ENCODE results near the gene MINDY4. TPM values are rescaled to one million over a fixed set of nuclear protein-coding genes. Genes with fewer than 3 reads are reported as not detected.

Gene MINDY4
- total RNA-seq, 1 donor from 2014 or later = 2.2 TPM

DNA sequence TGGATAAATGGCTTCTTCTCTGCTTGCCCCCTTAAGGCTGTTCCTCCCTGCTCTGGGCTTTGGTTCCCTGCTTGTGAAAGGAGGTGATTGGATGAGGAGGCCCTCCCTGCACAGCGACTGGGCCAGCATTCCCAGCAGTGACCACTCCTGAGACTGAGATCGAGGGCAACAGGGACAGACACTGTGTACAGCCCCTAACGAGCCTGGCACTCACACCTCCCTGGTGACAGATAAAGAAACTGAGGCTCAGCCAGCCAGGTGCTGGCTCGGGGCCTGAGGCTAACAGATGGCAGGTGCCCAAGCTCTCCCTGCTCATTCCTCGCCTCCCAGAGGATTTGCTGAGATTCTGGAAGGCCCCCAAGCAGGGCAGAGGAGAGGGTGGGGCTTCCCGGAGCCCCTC, 128.4 kb downstream of the MINDY4 start:
- DNase-seq (ENCODE audit: low read depth, low spot score) = no peak

- DNase-seq (ENCODE audit: low read depth, low spot score) = no peak
Observed at GRCh38 chr7:30900053-30900452, 128.8 kb downstream of the MINDY4 start.

DNA sequence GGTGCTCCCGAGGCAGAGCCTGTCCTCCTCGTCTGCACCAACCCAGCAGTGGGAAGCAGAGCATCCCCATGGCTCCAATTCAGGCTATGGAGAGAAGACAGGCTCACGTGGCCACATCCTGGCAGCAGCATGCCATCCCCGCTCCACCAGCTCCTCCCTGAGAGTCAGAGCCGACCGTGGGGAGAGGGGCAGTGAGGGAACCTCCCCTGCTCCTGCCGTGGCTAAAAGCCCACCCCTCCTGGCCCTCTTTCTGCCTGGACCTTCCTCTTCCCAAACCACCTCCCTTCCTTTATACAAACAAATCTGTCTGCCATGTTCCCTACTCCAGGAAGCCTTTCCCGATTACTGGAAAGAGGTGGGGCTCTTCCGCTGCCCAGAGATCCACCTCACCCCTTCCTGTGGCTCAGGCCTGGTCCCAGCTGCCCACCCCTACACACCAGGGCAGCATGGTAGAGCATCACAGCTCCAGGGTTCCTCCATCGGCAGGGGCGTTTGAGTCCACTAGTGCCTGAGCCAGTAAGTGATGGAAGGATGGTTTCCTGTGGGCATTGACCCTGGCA, 129.7 kb downstream of the MINDY4 start:
- DNase-seq (ENCODE audit: low read depth, low spot score) = no peak

DNA sequence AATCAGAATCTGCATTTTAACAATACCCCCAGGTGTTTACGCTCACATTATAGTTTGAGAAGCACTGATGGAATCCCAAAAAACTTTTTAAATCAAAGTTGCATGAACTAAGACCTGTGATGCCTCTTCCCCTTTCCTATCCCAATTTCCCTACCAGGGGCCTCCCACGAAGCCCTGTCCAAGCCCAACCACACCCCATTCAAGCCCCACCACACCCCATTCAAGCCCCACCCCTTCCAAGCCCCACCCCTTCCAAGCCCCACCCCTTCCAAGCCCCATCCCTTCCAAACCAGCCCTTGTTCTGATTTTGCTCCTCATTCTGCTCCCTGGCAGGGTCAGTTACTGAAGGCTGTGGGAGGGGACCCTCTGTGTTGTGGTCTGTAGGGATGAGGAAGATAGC, 130.6 kb downstream of the MINDY4 start:
- no peak for DNase-seq (ENCODE audit: low read depth, low spot score)

DNA sequence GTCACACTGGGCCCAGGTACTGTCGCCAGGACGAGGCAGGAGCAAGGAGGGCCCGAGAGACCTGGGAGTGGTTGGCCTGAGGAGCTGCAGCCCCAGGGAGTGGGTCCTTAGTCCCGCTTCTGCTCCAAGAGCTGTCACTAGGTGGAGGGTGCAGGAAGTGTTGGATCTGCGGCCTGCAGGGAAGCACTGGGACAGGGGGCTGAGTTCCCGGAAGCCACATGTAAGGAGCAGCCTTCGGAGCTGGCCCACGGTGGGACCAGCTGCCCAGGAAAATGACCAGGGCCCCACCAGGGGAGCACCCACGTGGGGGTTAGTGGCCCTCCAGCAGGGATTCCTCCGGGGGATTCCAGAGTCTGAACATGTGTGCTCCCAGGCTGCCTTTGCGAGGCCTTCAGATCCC, 131.2 kb downstream of the MINDY4 start:
- no peak for DNase-seq (ENCODE audit: low read depth, low spot score)

DNA sequence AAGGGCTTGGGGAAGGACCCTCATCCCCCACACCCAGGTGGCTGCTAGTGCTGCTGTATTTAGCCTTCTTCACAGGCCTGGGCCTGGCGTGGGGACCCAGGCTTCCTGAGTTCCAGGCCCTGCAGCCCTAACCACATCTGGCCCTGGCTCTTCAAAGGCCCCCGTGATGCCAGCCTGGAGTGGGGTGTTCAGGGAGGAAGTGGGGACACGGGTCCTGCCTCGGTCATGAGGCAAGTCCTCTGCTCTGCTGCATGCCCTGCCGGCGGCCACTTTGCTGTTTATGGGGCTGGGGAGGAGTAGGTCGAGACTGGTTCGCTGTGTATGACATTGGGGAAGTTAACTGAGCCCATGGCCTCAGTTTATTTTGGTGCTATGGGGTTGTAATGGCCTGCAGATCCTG, 131.9 kb downstream of the MINDY4 start:
- no peak for DNase-seq (ENCODE audit: low read depth, low spot score)

- DNase-seq (ENCODE audit: low read depth, low spot score) = no peak
Observed at GRCh38 chr7:30904561-30904960, 133.3 kb downstream of the MINDY4 start.

DNA sequence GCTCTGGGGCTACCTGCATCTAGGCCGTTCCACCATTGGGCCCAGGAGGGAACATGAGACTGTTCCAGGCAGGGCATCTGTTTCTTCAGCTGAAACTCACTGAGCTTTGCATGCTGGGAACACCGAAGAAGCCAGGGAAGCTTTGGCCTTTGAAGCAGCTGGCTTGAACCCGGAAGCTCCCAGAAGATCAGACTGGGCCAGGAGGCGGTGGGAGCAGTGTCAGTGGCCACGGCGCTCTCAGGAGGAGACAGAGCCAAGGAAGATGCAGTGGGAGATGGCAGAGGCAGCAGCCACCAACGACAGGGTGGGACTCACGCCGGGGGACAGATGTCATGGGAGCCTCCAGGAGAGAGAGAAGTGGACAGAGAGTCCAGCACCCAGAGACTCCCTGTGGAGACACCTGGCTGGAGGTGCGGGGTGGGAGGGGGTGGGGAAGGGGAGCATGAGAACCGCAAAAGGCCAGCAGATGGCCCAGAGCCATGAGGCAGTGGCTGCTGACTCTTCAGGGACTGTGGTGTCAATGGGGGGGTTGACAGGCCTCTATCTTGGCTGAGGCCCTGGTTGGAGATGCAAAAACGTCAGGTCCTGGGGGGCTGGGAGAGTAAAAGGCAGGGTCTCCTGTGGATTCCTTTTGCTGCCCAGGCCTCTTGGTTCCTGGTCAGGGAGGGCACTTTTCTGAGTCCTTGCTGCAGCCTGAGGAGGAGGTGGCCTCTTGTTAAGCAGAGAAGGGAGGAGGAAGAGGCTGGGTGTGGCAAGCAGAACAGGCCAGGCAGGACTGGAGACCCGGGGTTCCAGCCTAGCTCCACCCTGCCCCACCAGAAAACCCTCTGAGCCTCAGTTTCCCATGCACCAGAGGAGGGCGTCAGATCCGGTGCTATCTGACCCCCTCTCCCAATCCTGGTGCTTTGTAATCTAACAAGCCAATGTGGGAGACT, 134.1 kb downstream of the MINDY4 start:
- DNase-seq (ENCODE audit: low read depth, low spot score) = no peak

GRCh38 chr7:30906014-30906413, 134.8 kb downstream of the MINDY4 start:
- DNase-seq (ENCODE audit: low read depth, low spot score) = no peak

- no peak for DNase-seq (ENCODE audit: low read depth, low spot score)
Observed at GRCh38 chr7:30906515-30907240, 135.5 kb downstream of the MINDY4 start.

DNA sequence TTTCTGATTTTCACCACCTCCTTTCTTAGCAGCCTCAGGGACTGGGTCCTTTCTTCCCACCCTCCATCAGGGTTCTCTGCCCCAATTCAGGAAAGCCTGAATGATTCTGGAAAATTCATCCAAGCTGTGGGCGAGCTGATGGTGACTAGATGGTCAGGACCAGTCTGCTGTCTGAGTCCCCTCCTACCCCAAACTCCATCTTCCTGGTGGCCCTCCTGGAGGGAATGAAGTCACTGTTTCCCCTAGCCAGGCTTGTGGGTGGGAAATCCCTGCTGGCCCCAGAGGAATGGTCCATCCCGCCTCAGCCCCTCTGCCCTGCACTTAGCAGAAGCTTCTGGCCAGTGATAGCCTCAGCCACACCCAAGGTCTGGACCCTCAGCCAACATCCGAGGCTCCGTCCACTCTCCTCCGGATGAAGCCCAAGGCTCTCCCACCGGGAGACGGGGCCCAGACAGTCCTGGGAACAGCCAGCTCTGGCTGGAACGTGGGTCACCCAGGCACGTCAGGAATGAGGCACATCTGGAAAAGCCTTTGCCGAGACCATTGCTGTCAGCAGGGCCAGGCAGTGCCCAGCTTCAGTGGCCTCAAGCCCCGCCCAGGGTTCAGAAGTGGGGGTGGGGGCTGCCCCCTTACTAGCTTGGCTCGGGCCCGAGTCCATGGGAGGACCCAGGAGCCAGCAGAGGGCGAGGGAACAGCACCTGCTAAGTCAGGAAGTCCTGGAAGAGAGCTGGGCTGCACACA, 136.5 kb downstream of the MINDY4 start:
- DNase-seq (ENCODE audit: low read depth, low spot score) = no peak

DNA sequence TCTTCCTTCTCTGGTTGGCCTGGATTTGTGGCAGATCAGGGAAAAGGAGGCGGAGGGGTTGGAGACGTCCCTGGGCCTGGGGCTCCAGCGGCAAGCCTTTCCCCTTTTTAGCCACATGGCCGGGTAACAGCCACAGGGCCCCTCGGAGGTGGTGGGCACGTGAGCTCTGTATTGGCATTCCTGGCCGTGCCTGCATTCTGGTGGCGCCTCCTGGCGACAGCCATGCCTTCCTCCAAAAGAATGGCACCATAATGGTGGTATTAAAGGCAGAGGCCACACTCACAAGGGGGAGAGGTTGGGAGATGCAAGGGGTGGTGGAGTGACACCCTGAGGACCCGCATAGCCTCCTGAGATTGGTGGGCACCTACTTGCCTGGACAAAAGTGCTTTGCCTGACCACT, 137.5 kb downstream of the MINDY4 start:
- no peak for DNase-seq (ENCODE audit: low read depth, low spot score)

DNA sequence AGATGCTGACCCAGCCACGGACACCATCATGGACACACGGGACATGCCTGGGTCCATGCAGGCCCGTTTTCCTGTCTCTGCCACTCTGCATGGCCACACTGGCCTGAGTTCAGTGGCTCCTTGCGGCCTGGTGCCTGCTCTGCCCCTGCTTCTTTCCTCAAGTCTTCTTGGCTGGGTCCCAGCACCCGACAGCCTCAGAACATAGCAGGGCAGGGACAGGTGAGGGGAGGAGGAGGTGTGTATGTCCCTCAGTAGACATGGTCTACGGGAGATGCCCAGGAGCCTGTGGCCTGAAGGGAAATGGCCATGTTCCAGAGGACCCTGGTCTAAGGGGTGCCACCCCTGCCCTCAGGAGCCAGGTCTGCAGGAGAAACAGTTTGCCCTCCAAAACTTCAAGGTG, 138.2 kb downstream of the MINDY4 start:
- no peak for DNase-seq (ENCODE audit: low read depth, low spot score)

DNA sequence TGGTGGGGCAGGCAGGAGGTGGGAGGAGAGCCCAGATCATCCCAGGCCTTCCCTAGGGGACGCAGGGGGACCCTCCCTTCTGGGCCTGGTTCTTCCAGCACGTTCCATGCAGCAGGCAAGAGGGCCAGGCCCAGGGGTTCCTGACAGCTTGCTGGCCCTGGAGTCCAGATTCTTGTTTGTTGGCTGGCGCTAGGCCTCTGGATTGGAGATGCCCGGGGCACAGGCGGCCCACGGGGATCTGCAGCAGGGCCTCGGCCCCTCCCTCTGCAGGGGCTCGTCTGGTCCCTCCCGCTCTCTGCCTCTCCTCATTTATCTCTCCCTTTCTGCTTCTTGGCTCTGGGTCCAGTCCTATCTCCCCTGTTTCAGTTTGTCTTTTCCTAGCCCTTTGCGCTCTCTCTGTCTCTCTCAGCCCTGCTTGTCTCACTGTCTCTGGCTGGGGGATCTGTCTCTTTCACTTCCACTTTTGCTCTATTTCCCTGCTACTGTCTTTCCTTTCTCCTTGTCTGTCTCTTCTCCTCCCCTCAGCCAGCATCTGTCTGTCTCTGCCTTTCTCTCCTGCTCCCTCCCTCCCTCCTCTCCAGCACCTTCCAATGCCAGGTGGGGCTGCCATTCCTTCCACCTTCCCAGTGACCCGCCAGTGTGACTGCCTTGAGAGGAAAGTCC, 139.3 kb downstream of the MINDY4 start:
- no peak for DNase-seq (ENCODE audit: low read depth, low spot score)

- DNase-seq (ENCODE audit: low read depth, low spot score) = no peak
Observed at GRCh38 chr7:30911133-30911532, 139.9 kb downstream of the MINDY4 start.

- no peak for DNase-seq (ENCODE audit: low read depth, low spot score)
Observed at GRCh38 chr7:30911561-30911969, 140.3 kb downstream of the MINDY4 start, which contains the start of gene AQP1. TSS of gene AQP1 (plus strand) at chr7:30911853. CDS start at chr7:30911910, 57 bp downstream.

DNA sequence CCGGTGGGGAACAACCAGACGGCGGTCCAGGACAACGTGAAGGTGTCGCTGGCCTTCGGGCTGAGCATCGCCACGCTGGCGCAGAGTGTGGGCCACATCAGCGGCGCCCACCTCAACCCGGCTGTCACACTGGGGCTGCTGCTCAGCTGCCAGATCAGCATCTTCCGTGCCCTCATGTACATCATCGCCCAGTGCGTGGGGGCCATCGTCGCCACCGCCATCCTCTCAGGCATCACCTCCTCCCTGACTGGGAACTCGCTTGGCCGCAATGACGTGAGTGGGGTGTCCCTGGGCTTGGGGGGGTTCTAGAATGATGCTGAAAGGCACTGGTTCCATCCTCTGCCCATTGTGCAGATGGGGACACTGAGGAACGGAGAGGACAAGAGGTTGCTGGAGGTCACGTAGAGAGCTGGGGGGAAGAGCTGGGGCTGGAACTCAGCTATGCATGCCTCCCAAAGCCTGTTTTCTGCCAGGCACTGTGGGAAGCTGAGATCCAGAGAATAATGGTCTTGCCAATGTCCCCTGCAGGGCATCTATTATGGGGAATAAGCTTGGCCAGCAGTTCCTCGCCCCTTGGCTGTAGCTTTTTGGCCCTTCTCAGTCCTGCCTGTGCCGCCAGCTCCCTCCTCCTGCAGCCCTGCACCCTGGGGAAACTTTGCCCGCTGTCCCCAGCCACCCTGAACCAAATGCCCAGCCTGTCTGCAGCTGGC, 141.0 kb downstream of the MINDY4 start:
- no peak for DNase-seq (ENCODE audit: low read depth, low spot score)

GRCh38 chr7:30912731-30912985, 141.4 kb downstream of the MINDY4 start:
- DNase-seq (ENCODE audit: low read depth, low spot score) = no peak

- no peak for DNase-seq (ENCODE audit: low read depth, low spot score)
Observed at GRCh38 chr7:30912986-30913811, 142.0 kb downstream of the MINDY4 start.

All from pulmonary artery endothelial cell (primary cell).